Measurements from ENCODE around the gene PERP. TPM values are rescaled to one million over a fixed set of nuclear protein-coding genes. Genes with fewer than 3 reads are reported as not detected.
"Not testable (repeated sequence)": the region's sequence is repeated elsewhere in the genome, so short reads cannot be mapped to it uniquely, and the experiment has no call there.

The PERP gene
- total RNA-seq, 1 donor from 2014 or later, result 7.0 TPM

DNA sequence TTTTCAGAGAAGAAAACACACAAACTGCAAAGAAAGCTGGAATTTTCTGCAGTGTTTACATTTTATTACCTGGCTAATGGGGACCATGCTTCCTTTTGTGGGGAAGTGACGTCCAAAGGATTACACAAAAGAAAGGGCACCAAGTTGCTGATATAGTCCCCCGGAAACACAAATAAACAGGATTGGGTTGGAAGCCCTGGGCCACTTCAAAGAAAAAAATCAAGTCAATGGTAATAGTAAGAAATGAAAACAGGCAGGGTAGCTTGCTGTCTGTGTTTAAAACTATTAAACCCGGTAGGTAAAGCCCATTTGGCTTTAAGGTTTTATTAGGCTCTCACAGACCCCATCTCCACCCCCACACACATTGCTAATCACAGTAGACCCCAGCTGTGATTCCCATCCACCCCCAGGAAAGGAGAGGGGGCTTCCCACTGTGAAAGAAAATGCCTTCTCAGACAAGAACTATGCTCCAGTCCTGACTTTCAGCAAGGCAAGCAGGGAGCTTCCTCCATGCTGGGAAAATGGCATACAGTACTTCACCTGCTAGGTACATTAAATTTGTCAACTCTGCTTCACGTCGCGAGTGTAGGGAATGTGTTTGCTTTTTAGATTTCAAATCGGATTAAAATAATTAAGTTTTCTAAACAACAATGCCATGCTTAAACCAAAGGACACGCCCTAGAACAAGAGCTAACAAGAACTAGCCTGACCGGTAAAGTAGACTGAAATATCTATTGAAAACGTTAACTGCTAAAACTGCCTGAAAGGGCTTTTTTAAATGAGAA lies 1.1 kb downstream of the PERP start:
- intact Hi-C loops (cut with micrococcal nuclease), result loop anchor here (2.0 to 10.0 kb wide), 6 partner anchors 449 to 1266 kb away; partner anchors contain the start of genes CCDC28A, CITED2 and OLIG3

DNA sequence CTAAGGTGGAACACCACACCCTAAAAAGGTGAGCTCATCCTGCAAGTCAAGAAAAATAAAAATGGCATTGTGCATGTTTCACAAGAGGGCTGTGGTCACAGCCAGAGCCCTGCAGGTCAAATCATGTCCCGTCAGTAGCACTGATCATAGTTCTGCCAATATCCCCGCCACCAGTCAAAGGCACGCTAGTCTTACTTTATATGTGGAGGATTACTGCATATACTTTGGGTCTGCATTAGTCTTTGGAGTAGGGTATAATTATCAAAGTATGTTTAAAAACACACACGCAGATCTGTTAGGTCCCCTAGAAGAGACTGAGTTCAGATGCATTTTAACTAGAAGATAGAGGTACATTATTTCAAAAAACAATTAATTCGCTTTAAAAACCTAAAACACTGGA lies 1.8 kb downstream of the PERP start:
- intact Hi-C loops (cut with micrococcal nuclease), result loop anchor here (5.0 to 10.0 kb wide), 5 partner anchors 448 to 1267 kb away; partner anchors contain the start of genes CITED2 and OLIG3

DNA sequence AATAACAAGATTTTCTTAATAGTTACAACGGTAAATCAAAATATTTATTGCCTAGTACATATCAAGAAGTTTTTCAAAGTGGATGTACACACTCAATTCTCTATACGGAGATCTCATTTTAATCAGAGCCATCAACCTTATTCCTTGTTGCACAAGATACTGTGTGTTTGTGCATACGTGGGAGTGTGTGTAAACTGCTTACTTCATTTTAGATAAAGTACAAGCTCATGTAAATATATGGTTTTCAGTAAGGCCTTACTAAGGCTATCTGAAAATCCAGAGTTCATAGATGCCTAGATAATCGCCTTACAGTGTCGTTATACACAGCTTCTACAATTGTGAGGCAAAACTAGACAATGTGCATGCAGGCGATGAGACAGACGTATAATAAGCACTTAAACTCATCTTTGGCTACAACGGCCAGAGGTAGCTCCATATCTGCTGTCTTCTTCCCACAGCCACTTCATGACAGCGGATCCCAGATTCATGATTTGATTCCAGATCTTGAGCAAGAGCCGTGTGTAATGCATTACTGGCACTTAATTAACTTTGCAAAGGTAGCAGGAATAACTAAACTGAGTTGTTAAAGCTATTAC lies 2.5 kb downstream of the PERP start:
- intact Hi-C loops (cut with micrococcal nuclease), result loop anchor here (5.0 to 10.0 kb wide), 5 partner anchors 447 to 1268 kb away; partner anchors contain the start of genes CITED2 and OLIG3

DNA sequence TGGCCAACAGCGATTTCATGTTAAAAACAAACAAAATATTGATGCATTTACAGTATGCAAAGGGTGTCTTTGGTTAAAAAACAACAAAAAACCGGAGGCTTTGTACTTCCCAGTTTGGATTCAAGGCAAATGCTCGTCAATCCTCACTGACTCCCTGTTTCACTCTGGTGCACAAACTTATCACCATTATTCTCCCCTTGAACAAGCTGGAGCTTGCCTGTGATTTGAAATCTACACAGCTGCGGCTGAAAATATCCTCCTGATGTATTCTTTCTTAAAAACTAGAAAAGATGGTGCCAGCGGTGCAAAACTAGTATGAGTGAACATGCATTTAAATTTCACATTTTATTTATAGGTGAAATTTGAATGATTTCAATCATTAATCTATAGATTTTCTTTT lies 3.3 kb downstream of the PERP start:
- intact Hi-C loops (cut with micrococcal nuclease), result loop anchor here (10.0 kb wide), 2 partner anchors 609 to 1021 kb away; partner anchors contain the start of gene OLIG3

DNA sequence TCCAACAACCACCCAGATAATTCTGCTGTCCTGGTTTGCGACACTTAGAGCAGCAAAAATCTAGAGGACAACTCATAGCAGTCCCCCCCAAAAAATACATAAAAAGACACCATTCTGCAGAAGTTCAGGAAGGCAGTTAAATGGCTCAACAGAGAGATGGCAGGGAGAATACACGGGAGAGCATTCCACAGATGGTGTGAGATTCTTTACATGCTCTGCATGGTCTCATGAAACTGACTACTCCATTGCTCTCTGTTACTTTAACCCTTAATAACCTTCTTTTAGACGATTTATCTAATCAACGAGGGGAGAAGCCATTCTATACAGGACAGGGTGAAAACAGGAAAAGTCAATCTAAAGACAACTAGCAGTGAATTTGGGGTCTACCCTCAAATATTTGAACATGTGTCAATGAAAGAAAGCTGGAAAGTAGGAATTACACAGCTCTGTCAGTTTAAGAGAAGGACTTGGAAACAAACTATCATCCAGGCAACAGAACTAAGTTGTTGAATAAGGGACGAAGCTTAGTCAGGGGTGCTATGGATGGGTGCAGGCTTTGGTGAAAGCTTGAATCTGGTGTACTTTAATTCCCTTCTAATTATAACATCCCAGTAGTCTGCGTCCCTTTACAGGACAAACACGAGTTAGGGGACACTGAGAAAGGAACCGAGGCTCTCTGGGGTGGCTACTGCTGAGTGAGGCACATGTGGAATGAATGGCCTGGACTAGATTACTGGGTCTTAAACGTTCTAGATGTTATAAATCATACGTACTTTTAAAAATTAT lies 5.1 kb downstream of the PERP start:
- intact Hi-C loops (cut with micrococcal nuclease), result loop anchor here (10.0 kb wide), 2 partner anchors 607 to 1023 kb away; partner anchors contain the start of gene OLIG3

DNA sequence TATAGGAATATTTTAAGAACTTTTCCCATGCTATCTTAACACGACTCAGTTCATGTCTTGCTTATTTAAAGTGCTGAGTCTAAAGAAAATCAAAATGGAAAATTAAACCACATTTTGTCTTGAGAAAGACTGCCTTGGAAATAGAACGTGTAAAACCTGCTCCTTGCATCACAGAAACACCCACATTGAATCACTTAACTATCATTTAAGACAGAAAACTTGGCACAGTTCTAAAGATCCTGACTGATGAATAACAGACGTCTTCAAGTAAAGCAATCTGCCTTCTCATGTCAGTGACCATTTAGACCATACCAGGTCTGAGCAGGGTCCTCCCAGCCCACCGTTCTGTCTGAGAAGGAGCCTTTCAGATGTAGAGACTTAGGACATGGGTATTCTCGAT lies 7.4 kb downstream of the PERP start:
- intact Hi-C loops (cut with micrococcal nuclease), result loop anchor here (10.0 kb wide), 2 partner anchors 605 to 1025 kb away; partner anchors contain the start of gene OLIG3

DNA sequence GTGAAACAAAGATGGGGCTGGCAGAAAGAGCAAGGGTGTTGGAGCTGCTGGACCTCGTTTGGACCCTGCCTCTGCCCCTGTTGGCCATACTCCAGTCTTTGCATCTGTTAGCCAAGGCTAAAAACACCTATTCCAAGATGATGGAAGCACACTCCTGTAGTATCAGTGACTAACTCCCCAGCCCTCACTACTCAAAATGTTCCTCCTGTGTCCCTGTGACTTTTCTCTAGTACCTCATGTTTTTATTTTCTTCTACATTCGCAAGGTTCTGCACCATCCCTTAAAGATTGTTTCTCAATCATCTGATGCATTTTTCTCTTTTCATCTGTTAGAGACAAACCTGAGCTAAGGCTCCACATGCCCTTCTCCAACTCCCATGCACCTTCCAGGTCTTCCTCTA lies 8.9 kb downstream of the PERP start:
- intact Hi-C loops (cut with micrococcal nuclease), result no loop called here

DNA sequence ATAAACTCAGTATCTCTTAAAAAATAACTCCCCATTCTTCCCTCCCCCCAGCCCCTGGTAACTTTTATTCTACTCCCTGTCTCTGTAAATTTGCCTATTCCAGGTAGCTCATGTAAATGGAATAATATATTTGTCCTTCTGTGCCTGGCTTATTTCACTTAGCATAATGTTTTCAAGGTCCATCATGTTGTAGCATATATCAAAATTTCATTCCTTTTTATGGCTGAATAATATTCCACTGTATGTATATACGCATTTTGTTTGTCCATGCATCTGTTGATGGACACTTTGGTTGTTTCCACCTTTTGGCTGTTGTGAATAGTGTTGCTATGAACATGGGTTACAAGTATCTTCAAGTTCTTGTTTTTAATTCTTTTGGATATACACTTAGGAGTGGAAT lies 13.0 kb downstream of the PERP start:
- intact Hi-C loops (cut with micrococcal nuclease), result no loop called here

DNA sequence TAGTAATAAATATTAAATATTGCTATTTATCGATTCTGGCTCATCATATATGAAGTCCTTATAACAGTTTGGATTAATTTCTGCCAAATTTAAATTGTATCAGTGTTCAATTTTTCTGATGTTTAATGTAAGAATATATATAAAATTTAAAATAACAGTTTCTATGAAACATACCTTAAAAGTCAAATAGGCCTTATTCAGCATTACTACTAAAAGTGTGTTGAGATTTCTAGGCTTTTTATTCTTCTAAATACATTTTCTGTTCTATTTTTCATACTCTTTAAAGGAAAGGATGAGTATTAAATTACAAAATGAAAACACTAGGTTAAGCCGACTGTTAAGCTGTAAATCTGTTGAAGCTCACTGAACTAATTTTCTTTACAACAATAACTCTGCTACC lies 13.6 kb downstream of the PERP start:
- intact Hi-C loops (cut with micrococcal nuclease), result no loop called here

DNA sequence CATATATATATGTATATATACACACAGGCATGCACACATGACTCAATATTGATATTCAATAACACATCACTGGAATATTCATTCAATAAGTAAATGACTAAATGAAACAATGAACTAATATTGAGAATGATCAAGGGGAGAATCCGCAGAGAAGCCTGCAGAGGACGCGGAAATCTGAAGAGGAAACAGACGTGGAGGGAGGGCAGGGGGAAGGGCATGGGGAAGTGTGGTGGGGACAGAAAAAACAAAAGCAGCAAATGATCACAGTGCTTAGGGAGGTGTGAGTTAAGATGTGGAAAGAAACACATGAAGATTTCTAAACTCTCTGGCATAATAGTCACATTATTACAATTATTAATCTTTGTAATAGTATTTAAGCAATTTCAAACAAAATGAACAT lies 14.5 kb downstream of the PERP start:
- intact Hi-C loops (cut with micrococcal nuclease), result no loop called here

DNA sequence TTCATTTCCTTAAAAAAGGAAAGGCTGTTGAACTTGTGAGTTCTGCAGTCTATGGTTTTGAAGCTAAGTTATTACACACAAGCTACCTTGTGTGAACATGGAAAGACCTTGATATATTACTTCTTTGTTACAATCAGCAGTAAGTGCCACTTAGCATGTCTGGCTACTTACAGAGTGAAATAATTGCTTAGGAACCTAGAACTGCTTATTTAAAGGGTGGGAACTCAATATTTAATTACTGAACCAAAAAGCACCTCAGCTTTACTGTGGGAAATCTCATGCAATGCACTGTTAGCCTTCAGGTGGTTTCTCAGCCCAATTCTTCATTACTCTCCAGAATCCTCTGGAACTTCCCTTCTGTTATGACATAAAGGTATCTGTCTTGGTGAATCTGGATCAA lies 17.9 kb downstream of the PERP start:
- intact Hi-C loops (cut with micrococcal nuclease), result no loop called here

DNA sequence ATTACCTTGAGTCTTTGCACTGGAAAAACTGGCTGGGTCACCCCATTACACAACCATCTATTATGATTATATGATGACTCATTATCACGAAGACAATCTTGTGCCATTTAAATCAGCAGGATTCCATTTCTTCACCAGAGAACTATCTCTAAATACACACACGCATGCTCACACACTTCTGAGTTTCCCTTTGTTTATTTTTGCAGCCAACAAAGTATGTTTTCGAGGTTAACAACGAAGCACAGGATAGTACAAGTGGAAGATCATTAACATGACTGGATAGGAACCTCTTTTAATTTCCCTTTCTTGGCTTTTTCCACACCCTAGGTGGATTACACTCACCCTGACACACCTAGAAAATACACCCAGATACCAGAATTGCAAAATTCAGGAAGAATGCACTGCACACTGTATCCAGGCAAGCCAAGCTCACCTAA lies 18.9 kb downstream of the PERP start:
- intact Hi-C loops (cut with micrococcal nuclease), result no loop called here

DNA sequence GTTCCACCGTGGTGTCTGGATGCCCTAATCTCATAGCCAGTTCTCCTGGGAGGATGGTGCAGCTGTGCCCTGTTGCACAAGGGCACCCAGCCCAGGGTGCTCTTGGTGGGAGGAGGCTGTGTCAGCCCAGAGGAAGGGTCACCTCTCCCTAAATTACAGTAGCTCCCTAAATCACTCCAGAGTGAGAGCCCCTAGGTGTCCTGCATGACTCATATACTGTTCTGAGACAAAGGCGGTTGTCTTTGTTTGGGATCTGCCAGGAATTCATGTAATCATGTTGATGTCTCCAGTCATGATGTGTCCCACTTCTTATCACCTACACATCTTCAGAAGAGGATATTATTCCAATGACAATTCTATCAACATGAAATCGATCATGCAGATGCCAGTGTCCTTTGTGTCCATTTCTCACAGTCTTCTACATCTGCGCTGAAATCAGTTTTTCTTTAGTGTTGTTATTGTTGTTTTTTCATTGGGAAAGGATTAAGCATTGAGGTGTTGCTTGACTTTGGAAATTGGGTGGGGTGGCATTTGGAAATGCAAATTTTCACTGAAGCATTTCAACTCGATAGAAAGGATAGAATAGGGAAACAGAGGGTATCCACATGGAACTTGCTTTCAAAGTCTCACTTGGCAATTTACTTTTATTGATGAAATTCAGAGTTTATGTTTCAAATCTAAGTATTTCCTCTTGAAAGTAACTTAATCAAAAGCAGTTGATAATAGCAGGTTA lies 19.5 kb downstream of the PERP start:
- intact Hi-C loops (cut with micrococcal nuclease), result no loop called here

DNA sequence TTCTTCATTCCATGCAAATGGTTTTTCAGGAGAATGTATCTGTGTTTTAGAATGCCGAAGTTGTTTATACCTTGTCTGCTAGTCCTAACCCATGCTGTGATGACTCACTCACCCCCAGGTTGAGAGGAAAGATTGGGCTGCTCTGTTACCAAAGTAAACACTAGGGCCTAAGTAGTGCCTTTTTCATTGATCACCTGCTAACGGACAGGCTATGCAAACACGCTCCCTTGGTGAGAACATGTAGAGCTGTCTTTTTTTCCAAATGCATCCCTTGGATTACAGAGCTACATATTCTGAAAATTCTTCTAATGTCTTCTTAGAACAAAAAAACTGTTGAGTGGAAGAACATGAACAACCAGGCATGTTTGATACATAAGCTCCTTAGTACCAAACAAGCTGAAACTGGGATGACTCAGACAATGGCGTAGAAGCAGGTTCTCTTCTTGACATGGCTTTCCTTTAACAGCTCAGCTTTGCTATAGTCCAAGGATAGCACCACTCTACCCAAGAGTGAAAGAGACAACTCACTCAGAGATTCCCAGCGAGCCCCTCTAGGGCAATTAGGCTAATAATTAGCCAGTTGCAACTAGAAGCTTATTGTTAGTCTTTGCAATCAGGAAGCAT lies 20.5 kb downstream of the PERP start:
- intact Hi-C loops (cut with micrococcal nuclease), result no loop called here

DNA sequence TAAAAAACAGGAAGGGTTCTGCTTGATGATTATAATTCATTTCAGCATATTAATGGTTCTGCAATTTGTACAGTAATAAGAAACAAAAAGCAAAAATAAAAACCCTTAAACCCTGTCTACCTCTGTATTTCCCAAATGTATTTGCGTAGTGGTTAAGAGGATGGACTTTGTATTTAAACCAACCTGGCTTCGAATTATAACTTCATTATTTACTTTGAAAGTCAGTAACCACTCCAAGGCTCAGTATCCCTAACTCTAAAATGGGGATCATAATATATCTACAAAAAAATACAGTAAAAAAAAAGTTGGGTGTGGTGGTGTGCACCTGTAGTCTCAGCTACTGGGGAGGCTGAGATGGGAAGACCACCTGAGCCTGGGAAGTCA lies 21.4 kb downstream of the PERP start:
- intact Hi-C loops (cut with micrococcal nuclease), result no loop called here

DNA sequence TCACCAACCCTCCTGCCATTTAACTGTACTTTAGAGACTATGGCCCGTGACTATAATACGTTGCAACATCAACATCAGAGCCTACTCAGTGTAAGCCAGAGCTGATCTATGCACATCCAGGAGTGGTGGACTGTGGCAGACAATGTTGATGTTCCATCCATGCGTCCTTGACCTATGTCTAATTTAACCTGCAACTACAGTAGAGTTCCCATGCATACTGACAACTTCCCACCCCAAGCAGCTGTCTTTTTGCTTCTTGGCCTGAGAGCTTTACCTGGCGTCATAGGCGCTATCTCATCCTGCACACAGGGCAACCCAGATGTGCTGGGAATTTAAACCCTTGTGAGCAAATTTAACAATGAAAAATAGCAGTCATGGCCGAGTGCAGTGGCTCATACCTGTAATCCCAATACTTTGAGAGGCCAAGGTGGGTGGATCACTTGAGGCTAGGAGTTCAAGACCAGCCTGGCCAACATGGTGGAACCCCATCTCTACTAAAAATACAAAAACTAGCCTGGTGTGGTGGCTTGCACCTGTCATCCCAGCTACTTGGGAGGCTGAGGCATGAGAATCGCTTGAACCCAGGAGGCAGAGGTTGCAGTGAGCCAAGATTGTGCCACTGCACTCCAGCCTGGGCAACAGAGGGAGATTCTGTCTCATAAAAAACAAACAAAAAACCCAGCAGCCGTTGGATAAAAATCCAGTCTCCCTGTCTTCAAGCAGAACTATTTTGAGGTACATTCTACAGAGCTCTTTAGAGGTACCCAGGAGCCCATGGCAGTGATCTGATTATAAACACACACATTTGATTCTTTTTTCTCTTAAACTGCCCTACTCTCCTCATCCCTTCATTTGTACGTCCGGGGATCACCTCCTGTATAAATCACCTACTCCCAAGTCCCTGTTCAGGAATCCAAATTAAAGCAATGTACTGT lies 22.0 kb downstream of the PERP start:
- intact Hi-C loops (cut with micrococcal nuclease), result no loop called here

DNA sequence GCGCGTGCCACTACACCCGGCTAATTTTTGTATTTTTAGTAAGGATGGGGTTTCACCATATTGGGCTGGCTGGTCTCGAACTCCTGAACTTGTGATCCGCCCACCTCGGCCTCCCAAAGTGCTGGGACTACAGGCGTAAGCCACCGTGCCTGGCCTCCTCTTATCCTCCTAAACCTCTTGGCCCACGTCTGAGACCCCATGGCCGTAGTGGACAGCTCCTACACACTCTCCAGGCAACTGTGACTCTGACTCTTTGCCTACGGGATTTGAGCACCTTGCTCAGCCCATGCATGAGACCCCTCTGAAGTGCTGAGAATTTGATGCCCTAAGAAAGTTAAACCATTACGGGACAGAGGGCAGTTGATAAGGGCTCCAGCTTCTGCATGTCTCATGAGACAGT lies 25.0 kb downstream of the PERP start:
- intact Hi-C loops (cut with micrococcal nuclease), result no loop called here

DNA sequence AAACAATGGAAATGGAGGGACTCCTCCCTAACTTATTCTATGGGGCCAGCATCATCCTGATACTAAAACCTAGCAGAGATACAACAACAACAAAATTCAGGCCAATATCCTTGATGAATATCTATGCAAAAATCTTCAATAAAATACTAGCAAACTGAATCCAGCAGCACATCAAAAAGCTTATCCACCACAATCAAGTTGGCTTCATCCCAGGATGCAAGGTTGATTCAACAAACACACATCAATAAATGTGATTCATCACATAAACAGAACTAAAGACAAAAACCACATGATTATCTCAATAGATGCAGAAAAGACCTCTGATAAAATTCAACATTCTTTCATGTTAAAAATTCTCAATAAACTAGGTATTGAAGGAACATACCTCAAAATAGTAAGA lies 27.7 kb downstream of the PERP start:
- intact Hi-C loops (cut with micrococcal nuclease), result not testable (repeated sequence)

DNA sequence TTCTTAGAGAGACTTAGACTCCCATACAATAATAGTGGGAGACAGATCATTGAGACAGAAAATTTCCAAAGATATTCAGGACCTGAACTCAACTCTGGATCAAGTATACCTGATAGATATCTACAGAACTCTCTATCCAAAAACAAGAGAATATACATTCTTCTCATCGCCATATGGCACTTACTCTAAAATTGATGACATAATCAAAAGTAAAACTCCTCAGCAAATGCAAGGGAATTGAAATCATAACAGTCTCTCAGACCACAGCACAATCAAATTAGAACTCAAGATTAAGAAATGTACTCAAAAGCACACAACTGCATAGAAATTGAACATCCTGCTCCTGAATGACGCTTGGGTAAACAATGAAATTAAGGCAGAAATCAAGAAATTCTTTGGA lies 28.7 kb downstream of the PERP start:
- intact Hi-C loops (cut with micrococcal nuclease), result no loop called here

DNA sequence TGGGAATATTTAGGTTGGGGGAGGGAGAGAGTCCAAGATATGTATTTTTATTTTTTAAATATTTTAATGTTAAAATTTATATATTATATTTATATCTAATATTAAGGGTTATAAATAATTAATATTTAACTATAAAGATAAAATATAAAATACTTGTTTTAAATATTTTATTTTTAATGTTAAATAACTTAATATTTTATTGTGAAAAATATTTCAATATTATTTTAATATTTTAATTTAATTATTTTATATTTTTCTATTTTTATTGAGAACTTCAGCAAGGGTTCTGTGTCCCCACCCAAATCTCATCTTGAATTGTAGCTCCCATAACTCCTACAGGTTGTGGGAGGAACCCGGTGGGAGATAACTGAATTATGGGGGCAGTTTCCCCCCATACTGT lies 34.0 kb downstream of the PERP start:
- intact Hi-C loops (cut with micrococcal nuclease), result no loop called here

All from T-helper 1 cell treated with Interleukin-12 subunit alpha and Interleukin-12 subunit beta and Interleukin-4 antibody, amounts not matched to agents 30 ng/mL and 1 ng/mL, for 36 hours (primary cell).